HEK293T (cell line): ENCODE measurements around the gene OTUB2.

Experiments
- ARNT ChIP-seq: fragments of 450-650 bp; IDR thresholded peaks from 2 replicates; pipeline ENCODE4 v1.6.1; 2017; ENCODE audit warnings: mild to moderate bottlenecking
- BHLHE40 ChIP-seq: fragments of 450-650 bp; IDR thresholded peaks from 2 replicates; pipeline ENCODE4 v1.6.1; 2016; ENCODE audit warnings: mild to moderate bottlenecking, moderate library complexity, borderline replicate concordance
- FOXK2 ChIP-seq: fragments of 450-650 bp; IDR thresholded peaks from 2 replicates; pipeline ENCODE4 v1.6.1; 2016; ENCODE audit warnings: mild to moderate bottlenecking
- HDGF ChIP-seq: fragments of 450-650 bp; IDR thresholded peaks from 2 replicates; pipeline ENCODE4 v1.6.1; 2017; ENCODE audit warnings: antibody characterized with exemption, borderline replicate concordance
- L3MBTL2 ChIP-seq: fragments of 450-650 bp; conservative IDR thresholded peaks from 2 replicates; pipeline ENCODE4 v1.6.1; 2016; ENCODE audit warnings: mild to moderate bottlenecking
- NFRKB ChIP-seq: fragments of 450-650 bp; IDR thresholded peaks from 2 replicates; pipeline ENCODE4 v1.6.1; 2016; ENCODE audit warnings: mild to moderate bottlenecking, moderate library complexity
- SP1 ChIP-seq: fragments of 450-650 bp; IDR thresholded peaks from 2 replicates; pipeline ENCODE4 v1.6.1; 2017
- SUZ12 ChIP-seq: fragments of 450-650 bp; IDR thresholded peaks from 2 replicates; pipeline ENCODE4 v1.6.1; 2016; ENCODE audit warnings: mild to moderate bottlenecking
- TARDBP ChIP-seq: fragments of 450-650 bp; IDR thresholded peaks from 2 replicates; pipeline ENCODE4 v1.6.1; 2016

DNA sequence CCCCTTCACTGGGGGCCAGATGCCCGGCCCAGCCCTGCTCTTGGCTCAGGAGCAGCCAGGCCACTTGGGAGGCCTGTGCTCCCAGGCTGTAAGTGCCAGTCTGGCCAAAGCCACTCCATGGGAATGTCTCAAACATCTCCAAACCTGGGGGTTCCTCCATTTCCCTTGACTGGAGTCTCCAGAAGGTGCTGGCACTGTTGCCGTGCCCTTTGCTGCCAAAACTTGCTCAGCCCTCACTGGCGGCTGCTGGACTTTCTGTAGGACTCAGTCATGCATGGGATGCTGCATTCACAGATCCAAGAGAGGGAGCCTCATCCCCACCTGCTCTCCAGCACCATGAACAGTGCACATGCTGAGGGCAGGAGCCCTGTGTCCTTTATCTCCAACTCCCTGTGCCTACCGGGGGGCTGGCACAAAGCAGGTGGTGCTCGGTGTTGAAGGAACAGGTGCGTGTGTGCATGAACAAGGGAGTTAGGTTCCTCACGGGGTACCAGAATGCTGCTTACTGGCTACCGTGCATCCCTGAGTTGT is 9.6 kb upstream of the OTUB2 start:
- TF ChIP-seq NFRKB, result no peak
- no peak for TF ChIP-seq SUZ12
- no peak for TF ChIP-seq FOXK2
- TF ChIP-seq SP1, result no peak
- no peak for TF ChIP-seq TARDBP
- TF ChIP-seq BHLHE40, result no peak
- TF ChIP-seq L3MBTL2, result no peak
- TF ChIP-seq HDGF, result no peak
- TF ChIP-seq ARNT, result no peak
